ENCODE measurements around the gene FAM163B. TPM values are rescaled to one million over a fixed set of nuclear protein-coding genes. Genes with fewer than 3 reads are reported as not detected.

Gene FAM163B
- total RNA-seq, 2 donors from 2014 or later, result not detected

DNA sequence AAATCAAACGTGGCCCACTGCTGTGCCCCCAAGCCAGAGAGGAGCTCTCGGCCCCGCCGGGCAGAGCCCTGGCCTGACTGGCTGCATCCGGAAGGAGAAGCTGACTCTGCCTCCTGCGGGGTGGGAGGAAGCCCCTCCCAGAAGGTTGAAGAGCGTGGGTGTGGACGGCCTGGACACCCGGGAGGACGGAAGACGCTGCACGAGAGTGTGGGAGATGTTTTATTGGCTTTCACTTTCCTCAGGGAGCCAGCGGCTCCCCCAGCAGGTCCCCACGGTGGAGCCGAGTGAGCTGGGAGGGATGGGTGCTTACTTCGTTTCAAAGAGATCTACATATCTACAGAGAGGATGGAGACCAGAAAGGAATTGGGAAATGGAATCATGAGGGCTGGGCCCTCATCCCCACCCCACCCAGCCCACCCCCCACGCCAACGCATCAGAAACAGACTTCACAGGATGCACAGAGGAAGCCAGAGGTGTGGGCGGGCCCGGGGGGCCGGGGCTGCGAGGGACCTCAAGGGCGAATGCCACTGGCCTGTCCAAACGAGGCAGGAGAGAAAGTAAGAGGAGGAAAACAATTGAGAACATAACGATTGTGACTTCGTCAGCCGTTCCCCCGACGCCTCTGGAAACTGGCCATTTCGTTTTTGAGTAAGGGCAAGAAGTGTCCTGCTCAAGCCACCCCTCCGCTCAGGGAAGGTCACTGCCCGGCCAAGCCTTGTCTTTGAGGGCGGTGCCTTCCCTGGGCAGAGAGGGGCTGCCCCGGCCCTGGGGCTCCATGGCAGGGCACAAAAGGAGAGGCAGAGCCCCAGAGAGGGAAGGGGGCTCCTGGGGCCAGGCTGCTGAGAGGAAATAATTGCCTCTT lies 32.1 kb downstream of the FAM163B start:
- H3K4me1 Mint-ChIP-seq (ENCODE audit: low read depth), result peaks cover 5% of the 10 kb centered on the region

DNA sequence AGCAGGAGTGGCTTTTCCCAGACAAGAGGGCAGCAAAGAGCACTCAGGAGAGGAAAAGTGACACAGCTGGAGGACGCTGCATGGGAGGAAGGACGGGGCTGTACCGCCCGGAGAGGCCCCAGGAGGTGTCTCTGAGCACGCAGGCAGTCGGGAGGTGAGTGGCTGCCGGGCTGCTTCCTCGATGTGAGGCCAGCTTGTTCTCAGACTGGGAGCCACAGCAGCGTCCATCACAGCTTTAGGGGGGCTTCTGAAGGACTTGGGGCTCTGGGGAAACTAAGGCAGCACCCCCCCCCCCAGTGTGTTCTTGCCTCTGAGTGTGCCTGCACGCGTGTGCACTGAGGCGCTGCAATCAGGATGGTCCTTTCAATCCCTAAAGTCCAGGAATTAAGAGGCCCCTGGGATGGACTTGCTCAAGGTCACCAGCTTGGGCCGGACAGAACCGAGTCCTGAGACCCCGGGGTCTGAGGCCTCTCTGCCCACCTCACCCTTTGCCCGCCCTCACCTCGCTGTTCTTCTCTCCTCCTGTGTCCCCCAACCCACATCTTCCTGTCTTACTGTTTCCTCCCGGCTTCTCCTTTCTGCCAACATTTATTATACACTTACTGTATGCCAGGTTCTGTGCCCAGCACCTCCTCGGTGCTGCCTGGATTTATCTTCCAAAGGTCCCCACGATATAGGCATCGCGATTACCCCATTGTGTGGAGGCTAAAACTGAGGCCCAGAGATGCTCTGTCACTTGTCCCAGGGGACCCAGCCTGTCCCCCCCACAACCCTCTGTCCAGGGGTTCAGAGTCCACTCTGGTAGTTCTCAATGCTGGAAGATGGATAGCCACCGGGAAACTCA lies 32.9 kb downstream of the FAM163B start:
- H3K9me3 Mint-ChIP-seq, result no peaks in the 10 kb centered on the region
- no peak for DNase-seq
- H3K4me3 Mint-ChIP-seq, result peak overlapping the region in 1 of 2 donors; percentile 56
- H3K36me3 Mint-ChIP-seq (ENCODE audit: insufficient read depth in 2 of 2), result no peaks in the 10 kb centered on the region
- no peak for ATAC-seq (replicated peaks in 1 of 2)
- H3K4me1 Mint-ChIP-seq (ENCODE audit: low read depth), result peaks cover 5% of the 10 kb centered on the region
- H3K27me3 Mint-ChIP-seq (ENCODE audit: low read depth), result peaks cover 34% of the 10 kb centered on the region
- H3K27ac Mint-ChIP-seq, result no peak overlapping the region

More for the DNA sequence above, 32.1 kb downstream of the FAM163B start:
- Mint-ChIP-seq H3K27ac (no peak overlapping the region), H3K36me3 (ENCODE audit: insufficient read depth in 2 of 2) (no peaks in the 10 kb centered on the region), H3K4me3 (peak overlapping the region in 1 of 2 donors; percentile 56), H3K27me3 (ENCODE audit: low read depth) (peaks cover 41% of the 10 kb centered on the region), H3K9me3 (no peaks in the 10 kb centered on the region)
- no peak for DNase-seq
- ATAC-seq (replicated peaks in 1 of 2), result no peak

DNA sequence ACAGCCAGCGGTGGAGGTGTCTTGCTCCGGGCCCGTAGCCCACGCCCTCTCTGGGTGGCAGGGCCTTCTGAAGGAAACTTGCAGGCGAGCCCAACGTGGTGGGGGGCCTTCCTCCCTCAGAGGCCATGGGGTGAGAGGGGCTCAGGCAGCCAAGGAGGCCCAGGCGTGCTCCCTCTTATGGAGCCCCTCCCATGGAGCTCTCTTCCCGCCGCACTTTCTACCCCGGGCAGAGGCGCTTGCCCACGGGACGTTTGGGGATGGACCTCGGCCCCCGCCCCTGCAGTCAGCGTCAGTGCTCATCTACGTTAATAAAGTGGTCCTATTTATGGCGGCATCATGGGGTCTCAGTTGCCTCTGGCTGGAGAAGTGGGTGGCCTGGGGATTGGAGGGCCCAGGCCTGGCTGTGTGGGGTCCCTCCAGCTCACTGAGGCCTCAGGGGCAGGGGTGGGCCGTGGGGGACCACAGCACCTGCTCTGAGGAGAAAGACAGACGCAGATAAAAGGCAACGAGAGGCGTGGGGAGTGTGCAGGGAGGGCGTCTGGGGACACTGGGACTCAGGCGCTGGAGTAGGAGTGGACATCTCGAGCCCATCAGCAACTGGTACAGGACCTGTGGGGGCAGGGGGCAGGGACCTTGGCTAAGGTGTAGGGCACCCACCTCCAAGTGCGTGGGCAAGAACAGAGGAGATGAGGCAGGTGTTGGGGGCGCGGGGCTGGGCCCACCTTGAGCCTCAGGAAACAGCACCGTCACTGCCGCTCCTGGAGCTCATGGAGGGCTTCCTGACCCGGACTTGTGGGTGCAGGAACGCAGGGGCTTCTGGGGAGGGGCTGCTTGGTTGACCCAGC lies 33.8 kb downstream of the FAM163B start:
- no peaks in the 10 kb centered on the region for H3K36me3 Mint-ChIP-seq (ENCODE audit: insufficient read depth in 2 of 2)
- no peak overlapping the region for H3K27ac Mint-ChIP-seq
- no peaks in the 10 kb centered on the region for H3K9me3 Mint-ChIP-seq
- no peak overlapping the region for H3K4me3 Mint-ChIP-seq
- peaks cover 29% of the 10 kb centered on the region for H3K27me3 Mint-ChIP-seq (ENCODE audit: low read depth)
- ATAC-seq (replicated peaks in 1 of 2) (no peak), DNase-seq (no peak)
- peaks cover 5% of the 10 kb centered on the region for H3K4me1 Mint-ChIP-seq (ENCODE audit: low read depth)

DNA sequence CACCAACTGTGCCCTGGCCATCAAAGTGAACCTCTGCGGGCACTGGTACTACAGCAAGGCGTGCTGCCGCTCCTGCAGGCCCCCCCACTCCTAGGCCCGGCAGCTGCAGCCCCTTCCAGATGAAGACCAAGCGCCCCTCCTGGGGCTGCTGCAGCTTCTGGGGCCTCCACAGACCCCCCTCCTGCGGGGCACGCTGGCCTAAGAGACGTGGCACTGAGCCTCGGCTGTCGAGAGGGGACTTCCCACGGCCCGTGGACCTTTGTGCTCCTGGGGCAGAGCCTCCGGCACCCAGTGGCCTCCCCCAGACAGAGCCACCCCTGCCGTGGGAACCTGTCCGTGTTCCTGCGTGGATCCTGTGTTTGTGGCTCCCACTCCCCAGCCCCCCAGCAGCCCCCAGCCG lies 34.4 kb downstream of the FAM163B start:
- Mint-ChIP-seq H3K27ac (no peak overlapping the region), H3K9me3 (no peaks in the 10 kb centered on the region), H3K4me3 (no peak overlapping the region), H3K36me3 (ENCODE audit: insufficient read depth in 2 of 2) (no peaks in the 10 kb centered on the region), H3K4me1 (ENCODE audit: low read depth) (peaks cover 5% of the 10 kb centered on the region), H3K27me3 (ENCODE audit: low read depth) (peaks cover 23% of the 10 kb centered on the region)
- no peak for DNase-seq
- ATAC-seq (replicated peaks in 1 of 2), result no peak

DNA sequence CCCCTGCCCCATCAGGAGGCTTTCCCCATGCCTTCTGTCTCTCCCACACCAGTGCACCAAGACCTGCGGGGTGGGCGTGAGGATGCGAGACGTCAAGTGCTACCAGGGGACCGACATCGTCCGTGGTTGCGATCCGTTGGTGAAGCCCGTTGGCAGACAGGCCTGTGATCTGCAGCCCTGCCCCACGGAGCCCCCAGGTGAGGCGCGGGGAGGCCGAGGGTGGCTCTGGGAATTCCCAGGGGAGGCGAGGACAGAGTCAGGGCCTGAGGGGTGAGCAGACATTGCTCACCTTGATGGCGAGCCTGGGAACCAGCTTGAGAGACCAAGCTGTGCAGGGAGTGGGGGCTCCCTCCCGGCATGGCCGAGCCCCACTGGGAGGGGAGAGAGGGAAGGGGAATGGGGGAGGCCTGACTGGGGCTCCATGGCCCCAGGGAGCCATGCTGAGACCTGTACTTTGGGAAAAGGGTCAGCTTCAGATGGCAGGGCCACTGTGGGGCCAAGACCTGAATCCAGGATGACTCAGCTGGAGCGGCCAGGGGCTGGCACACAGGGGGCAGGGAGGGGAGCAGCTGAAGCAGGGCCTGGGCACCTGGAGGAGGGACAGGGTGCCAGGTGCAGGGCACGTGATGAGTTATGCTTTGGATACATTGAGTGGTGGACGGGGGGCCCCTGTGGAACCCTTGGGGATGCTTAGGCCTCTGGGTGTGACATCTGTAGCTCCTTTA lies 35.2 kb downstream of the FAM163B start:
- peaks cover 16% of the 10 kb centered on the region for H3K27me3 Mint-ChIP-seq (ENCODE audit: low read depth)
- H3K4me3 Mint-ChIP-seq, result no peak overlapping the region
- no peaks in the 10 kb centered on the region for H3K36me3 Mint-ChIP-seq (ENCODE audit: insufficient read depth in 2 of 2)
- H3K27ac Mint-ChIP-seq, result no peak overlapping the region
- H3K9me3 Mint-ChIP-seq, result no peaks in the 10 kb centered on the region
- DNase-seq (no peak), ATAC-seq (replicated peaks in 1 of 2) (no peak)
- H3K4me1 Mint-ChIP-seq (ENCODE audit: low read depth), result peaks cover 5% of the 10 kb centered on the region

DNA sequence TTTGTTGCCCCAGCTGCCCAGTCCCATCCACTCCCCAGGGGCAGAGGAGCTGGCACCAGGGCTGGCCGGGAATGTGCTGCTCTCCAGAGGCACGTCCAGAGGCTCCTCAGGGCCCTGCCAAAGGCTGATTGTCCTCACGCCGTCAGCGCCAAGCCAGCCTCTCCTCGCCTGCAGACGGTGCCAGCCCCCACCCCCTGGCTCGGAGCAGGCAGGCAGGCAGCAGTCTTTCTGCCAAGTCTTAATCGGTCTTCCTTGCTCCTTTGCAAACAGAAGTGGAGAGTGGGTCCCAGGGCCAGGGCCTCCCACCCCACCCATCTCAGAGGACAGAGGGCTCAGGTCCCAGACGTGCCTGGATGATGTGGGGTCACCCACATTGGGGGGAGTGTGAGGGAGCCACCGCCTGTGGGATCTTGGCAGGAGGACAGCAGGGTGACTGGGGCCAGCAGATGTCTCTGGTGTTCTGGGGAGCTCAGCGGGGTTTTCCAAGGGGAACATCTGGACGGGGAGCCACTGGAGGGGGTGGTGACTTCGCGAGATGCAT lies 36.3 kb downstream of the FAM163B start:
- Mint-ChIP-seq H3K27me3 (ENCODE audit: low read depth) (peaks cover 9% of the 10 kb centered on the region), H3K27ac (no peak overlapping the region), H3K4me1 (ENCODE audit: low read depth) (peaks cover 5% of the 10 kb centered on the region), H3K9me3 (no peaks in the 10 kb centered on the region), H3K4me3 (no peak overlapping the region), H3K36me3 (ENCODE audit: insufficient read depth in 2 of 2) (no peaks in the 10 kb centered on the region)
- DNase-seq, result no peak
- no peak for ATAC-seq (replicated peaks in 1 of 2)

DNA sequence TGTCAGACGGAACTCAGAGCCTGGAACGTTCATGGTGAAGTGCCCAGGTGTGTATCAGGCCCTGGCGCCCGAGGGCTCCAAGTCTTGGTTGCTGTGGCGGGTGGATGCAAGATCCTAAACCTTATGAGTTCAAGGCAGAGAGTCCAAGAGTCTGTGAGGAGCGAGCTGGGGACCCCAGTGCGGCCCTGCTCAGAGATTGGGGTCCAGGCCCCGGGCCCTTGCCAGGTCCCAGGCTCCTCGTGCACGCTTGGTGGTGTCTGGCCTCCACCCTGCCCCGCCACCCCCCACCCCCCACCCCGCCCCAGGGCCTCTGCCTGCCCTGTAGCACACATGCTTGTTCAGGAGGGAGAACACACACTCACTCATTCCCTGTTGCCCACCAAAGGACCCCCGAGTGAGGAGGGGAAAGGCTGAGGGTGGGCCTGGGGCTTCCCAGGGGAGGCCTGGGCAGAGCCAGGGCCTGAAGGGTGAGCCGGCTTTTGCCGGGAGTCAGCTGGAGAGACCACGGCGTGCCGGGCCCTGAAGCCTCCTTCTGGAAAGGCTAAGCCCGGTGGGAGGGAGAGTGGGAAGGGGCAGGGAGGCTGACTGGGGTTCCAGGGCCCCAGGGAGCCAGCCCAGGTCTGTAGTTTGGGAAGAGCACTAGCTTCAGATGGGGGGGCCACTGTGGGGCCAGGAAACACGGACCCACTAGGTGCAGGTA lies 37.1 kb downstream of the FAM163B start:
- H3K9me3 Mint-ChIP-seq, result no peaks in the 10 kb centered on the region
- no peak for DNase-seq
- no peak overlapping the region for H3K27ac Mint-ChIP-seq
- H3K4me1 Mint-ChIP-seq (ENCODE audit: low read depth), result peaks cover 5% of the 10 kb centered on the region
- H3K4me3 Mint-ChIP-seq, result no peak overlapping the region
- no peak for ATAC-seq (replicated peaks in 1 of 2)
- H3K27me3 Mint-ChIP-seq (ENCODE audit: low read depth), result peaks cover 7% of the 10 kb centered on the region
- H3K36me3 Mint-ChIP-seq (ENCODE audit: insufficient read depth in 2 of 2), result no peaks in the 10 kb centered on the region

DNA sequence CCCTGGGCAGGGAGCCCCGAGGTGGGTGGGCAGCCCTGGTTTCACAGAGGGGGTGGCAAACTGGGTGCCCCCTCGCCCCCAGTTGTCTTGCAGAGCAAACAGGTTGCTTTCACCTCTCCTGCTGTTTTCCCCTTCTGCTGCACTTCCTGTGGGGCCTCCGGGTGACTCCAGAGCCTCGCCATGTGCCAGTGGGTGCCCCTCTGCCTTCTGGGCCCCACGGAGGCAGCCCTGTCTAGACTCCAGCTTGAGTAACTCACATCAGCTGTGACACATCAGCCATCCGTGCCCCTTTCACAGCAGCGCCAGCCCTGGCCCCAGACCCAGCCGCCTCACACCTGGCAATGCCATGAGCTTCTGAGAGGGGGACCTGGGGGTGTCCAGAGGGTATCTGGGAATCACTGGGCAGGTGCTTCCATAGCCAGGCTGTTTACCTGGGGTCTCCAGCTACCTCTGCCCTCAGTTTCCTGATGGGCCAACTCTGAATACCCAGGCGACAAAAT lies 37.7 kb downstream of the FAM163B start:
- Mint-ChIP-seq H3K9me3 (no peaks in the 10 kb centered on the region), H3K27ac (no peak overlapping the region), H3K36me3 (ENCODE audit: insufficient read depth in 2 of 2) (no peaks in the 10 kb centered on the region), H3K27me3 (ENCODE audit: low read depth) (peaks cover under 1% of the 10 kb centered on the region), H3K4me1 (ENCODE audit: low read depth) (no peaks in the 10 kb centered on the region), H3K4me3 (no peak overlapping the region)
- DNase-seq (no peak), ATAC-seq (replicated peaks in 1 of 2) (no peak)

DNA sequence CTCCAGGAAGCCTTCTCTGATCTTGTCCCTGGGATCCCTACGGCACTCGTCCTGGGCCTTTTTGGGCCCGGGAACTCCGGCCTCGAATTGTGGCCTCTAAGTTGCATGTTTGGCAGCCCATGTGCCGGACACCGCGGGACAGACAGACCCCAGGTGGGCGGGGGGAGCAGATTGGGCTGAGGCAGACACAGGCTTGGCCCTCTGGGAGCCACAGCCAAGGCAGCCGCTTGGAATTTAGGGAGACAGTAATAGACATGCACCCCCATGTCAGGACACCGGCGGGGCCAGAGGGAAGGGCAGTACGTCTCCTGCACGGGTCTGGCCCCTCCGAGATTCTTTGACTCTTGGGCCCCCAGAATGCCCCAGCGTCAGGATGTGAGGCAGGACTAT lies 38.5 kb downstream of the FAM163B start:
- Mint-ChIP-seq H3K27me3 (ENCODE audit: low read depth) (no peaks in the 10 kb centered on the region), H3K4me3 (no peak overlapping the region), H3K27ac (no peak overlapping the region), H3K9me3 (no peaks in the 10 kb centered on the region), H3K36me3 (ENCODE audit: insufficient read depth in 2 of 2) (no peaks in the 10 kb centered on the region), H3K4me1 (ENCODE audit: low read depth) (no peaks in the 10 kb centered on the region)
- ATAC-seq (replicated peaks in 1 of 2) (no peak), DNase-seq (no peak)

DNA sequence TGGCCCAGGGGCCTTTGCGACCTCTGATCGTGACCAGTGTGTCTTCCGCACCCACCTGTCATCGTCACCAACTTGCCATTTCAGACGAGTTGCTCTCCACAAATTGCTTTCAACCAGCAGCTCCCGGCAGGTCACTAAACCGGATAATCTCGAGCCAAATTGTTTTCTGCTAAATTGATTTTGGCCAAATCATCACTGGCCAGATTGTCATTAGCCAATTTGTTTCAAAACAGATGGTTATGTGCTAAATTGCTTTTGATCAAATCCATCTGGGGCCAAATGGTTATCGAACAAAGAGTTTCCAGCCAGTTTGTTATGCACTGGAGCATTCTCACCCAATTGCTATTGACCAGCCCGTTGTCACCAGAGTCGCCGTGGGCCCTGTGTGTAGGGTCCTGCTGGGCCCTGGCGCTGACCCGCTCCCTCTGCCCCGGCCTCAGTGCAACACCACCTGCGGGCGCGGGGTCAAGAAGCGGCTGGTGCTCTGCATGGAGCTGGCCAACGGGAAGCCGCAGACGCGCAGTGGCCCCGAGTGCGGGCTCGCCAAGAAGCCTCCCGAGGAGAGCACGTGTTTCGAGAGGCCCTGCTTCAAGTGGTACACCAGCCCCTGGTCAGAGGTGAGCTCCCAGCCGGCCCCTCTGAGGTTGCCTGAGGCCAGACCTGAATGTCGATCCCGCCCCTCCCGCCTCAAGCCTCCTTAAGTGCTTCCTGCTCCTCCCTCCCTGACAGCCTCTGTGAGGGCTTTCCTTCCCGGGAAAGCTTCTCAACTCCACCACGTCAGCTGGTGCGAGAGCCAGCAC lies 39.1 kb downstream of the FAM163B start:
- no peak for DNase-seq
- Mint-ChIP-seq H3K9me3 (no peaks in the 10 kb centered on the region), H3K27ac (no peak overlapping the region), H3K36me3 (ENCODE audit: insufficient read depth in 2 of 2) (no peaks in the 10 kb centered on the region), H3K27me3 (ENCODE audit: low read depth) (no peaks in the 10 kb centered on the region), H3K4me1 (ENCODE audit: low read depth) (no peaks in the 10 kb centered on the region), H3K4me3 (no peak overlapping the region)
- ATAC-seq (replicated peaks in 1 of 2), result no peak

DNA sequence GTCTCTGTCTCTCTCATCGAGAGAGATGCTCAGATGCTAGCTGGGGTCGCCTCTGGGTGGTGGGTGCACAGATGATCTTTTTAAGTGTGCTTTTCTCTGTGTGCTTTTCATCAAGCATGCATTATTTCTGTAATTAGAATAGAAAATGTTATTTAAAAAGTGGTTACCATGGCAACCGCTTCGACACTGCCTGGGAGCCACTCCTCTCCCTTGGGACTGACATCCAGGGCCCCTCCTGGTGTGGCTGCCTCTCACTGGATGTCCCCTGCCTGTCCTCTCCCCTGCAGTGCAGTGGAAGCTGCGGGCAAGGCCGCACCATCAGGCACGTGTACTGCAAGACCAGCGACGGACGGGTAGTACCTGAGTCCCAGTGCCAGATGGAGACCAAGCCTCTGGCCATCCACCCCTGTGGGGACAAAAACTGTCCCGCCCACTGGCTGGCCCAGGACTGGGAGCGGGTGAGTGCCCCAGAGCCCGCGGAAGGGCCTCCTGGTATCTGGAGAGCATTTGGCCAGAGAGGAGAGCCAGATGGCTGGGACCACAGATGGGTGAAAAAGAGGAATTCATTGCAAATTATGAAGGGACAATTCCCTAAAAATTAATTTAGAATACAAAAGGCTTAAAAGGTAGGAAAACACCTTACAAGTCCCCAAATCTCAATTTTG lies 39.9 kb downstream of the FAM163B start:
- no peaks in the 10 kb centered on the region for H3K36me3 Mint-ChIP-seq (ENCODE audit: insufficient read depth in 2 of 2)
- no peaks in the 10 kb centered on the region for H3K27me3 Mint-ChIP-seq (ENCODE audit: low read depth)
- DNase-seq (no peak), ATAC-seq (replicated peaks in 1 of 2) (no peak)
- no peaks in the 10 kb centered on the region for H3K9me3 Mint-ChIP-seq
- no peak overlapping the region for H3K4me3 Mint-ChIP-seq
- H3K27ac Mint-ChIP-seq, result no peak overlapping the region
- H3K4me1 Mint-ChIP-seq (ENCODE audit: low read depth), result no peaks in the 10 kb centered on the region
